Skin epidermis (tissue), 12 donors: ENCODE results near the gene CBLN2.

ENCODE experiments used
- H3K27ac ChIP-seq, 21 experiments: fragments of 200-600 bp; sonication (generic) in 11 of 21; one replicate each; pipeline ENCODE4 v1.5.0; 2020; ENCODE audit warnings: mild to moderate bottlenecking in 3 of 21, inconsistent platforms in 2 of 21, moderate library complexity in 2 of 21
- H3K4me3 ChIP-seq, 7 experiments: fragments of 200-600 bp; sonication (generic) in 2 of 7; one replicate each; pipeline ENCODE4 v1.5.0; 2020; ENCODE audit warnings: inconsistent platforms in 2 of 7, mild to moderate bottlenecking in 2 of 7, moderate library complexity in 1 of 7

Gene CBLN2

GRCh38 chr18:72544092-72544886, at the start of gene CBLN2:
Gene CBLN2, minus strand, starts transcription at chr18:72544342. Its CDS starts 2,182 bp downstream, at chr18:72542160.
- Histone ChIP-seq H3K4me3 (peak within 1 kb of the TSS in 4 of 7 experiments; percentile 3 to 30 (median 16)), H3K27ac (no peak within 1 kb of the TSS)

- H3K27ac ChIP-seq: no peak overlapping the region
- H3K4me3 ChIP-seq: no peak overlapping the region
These were observed 44.2 kb upstream of the CBLN2 start for GRCh38 chr18:72588360-72588759.

DNA sequence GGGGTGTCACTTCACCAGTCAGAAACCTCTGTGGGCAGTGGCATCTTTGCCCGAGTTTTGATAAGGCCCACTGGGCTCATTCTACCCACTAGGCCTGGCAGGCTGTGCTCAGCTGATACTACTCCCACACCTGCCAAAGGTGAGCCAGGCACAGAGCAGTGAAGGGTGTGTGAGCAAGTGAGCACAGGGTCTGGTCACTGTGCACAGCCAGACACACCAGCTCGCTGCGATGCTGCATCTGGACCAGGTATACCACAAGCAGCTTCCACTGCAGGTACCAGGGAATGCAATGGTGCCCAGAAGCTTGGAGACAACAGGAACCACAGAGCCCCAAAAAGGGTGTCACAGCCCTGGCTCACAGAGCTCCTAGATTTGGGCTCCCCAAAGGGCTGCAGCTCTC, 40.6 kb upstream of the CBLN2 start:
- Histone ChIP-seq H3K27ac (no peak overlapping the region), H3K4me3 (no peak overlapping the region)

GRCh38 chr18:72581976-72582375, 37.8 kb upstream of the CBLN2 start:
- no peak overlapping the region for H3K4me3 ChIP-seq
- no peak overlapping the region for H3K27ac ChIP-seq

- Histone ChIP-seq H3K4me3 (no peak overlapping the region), H3K27ac (no peak overlapping the region)
These were observed 28.8 kb upstream of the CBLN2 start for GRCh38 chr18:72572896-72573295.

DNA sequence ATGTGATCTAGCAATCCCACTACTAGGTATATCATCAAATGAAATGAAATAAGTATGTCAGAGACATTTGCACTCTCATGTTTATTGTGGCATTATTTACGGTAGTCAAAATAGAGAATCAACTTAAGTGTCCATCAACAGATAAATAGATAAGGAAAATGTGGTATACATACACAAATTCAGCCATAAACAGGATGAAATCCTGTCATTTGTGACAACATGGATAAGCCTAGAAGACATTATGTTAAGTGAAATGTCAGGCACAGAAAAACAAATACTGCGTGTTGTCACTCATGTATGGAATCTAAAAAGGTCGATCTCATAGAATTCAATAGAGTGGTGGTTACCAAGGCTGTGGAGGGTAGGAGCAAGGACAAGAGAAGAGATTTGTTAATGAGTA, 22.1 kb upstream of the CBLN2 start:
- Histone ChIP-seq H3K4me3 (no peak overlapping the region), H3K27ac (no peak overlapping the region)

- Histone ChIP-seq H3K4me3 (no peak overlapping the region), H3K27ac (no peak overlapping the region)
These were observed 11.8 kb upstream of the CBLN2 start for GRCh38 chr18:72555968-72556367.

DNA sequence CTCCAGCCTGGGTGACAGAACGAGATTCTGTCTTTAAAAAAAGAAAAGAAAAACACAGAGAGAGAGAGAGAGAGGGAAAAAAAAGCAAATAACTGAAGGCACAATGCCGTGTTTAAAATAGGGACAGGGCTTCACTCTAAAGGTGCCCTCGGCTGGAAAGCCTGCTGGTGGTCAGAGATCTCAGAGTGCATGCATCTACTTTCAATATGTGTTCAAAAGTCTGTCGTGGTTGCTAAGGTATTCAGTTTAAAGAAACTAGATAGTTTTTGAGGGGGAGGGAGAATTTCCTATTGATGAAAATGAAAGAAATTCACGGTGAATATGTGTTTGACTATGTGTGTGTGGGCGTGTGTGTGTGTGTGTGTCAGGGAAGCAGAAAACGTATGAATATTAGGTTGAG, 11.0 kb upstream of the CBLN2 start:
- Histone ChIP-seq H3K27ac (no peak overlapping the region), H3K4me3 (no peak overlapping the region)

- peak overlapping the region in 4 of 7 experiments; percentile 3 to 30 (median 16) for H3K4me3 ChIP-seq
These were observed 636 bp downstream of the CBLN2 start for GRCh38 chr18:72543357-72544055.

DNA sequence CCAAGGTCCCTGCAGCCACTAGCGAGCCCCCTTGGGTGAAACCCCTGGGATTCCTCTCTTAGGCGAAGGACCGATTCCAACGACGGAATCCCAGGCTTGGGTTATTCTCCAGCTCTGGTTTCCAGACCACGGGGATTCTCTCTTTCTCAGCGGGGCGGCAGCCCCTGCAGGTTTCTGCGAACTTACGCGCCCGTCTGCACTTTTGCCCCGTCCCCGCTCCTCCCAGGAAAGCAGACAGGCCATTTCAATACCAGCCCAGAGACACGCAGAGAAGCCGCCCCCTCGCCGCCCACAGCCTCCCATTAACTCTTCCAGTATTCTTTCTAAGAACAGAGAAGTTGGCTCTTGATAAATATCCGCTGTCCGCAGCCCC, 1.2 kb downstream of the CBLN2 start:
- no peak overlapping the region for H3K27ac ChIP-seq
- peak overlapping the region in 2 of 7 experiments; percentile 9 to 30 for H3K4me3 ChIP-seq

More at GRCh38 chr18:72543357-72544055, 636 bp downstream of the CBLN2 start:
- H3K27ac ChIP-seq: no peak overlapping the region

DNA sequence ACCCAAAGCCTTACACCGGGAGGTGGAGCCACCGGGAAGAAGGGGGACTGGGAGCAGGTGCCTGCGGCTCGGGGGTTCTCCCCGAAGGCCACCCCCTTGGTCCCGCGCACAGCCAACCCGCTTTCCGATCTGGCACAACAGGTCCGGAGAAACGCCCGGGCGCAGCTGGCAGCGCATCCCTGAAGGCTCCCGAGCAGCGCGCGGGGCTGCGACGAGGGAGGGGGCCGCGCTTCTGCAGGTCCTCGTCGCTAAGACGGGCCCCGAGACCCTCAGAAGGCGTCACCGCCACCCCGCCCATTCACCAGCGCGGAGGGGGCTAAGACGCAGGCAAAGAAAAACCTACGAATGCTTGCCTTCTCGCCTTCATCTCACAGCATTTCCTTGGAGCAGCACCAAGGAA, 1.8 kb downstream of the CBLN2 start:
- H3K4me3 ChIP-seq: peak overlapping the region in 1 of 7 experiments; percentile 17
- H3K27ac ChIP-seq: no peak overlapping the region

DNA sequence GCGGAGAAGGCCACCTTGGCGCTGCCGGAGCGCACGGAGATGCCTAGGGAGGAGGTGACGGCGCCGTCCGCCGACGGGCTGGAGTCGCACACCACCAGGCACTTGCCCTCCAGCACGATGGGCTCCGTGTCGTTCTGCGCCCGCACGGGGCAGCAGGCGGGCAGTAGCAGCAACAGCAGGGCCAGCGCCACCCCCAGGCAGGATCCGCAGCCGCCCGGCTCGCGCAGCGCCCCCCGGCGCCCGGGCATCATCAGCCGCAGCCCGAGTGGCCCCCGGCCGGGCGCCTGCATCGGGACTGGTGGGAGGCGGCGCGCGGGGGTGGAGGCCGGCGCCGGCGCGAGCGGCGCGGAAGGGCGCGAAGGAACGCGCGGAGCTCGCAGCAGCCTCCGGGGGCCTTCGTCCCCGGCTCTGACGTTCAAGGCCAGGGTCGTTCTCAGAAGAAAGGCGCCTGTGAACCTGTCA, 2.2 kb downstream of the CBLN2 start:
- Histone ChIP-seq H3K4me3 (peak overlapping the region in 1 of 7 experiments; percentile 17), H3K27ac (no peak overlapping the region)

DNA sequence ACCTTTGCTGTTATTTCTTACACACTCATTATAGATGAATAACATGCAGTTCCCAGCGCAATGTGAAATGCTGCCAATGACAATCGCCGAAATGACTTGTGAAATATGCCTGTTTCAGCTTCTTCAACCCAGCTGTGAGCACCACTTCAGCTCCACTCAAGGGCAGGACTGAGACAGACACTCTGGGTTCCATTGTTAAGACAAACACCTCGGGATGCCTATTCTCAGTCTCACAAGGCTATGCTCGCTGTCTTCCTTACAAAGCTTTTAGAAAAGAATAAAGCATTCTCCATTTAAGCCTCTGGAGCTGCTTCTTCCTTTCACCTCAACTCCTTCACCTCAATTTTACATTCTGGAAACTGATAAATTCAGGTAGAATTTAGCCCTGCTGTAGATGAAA, 4.2 kb downstream of the CBLN2 start:
- no peak overlapping the region for H3K27ac ChIP-seq
- no peak overlapping the region for H3K4me3 ChIP-seq

DNA sequence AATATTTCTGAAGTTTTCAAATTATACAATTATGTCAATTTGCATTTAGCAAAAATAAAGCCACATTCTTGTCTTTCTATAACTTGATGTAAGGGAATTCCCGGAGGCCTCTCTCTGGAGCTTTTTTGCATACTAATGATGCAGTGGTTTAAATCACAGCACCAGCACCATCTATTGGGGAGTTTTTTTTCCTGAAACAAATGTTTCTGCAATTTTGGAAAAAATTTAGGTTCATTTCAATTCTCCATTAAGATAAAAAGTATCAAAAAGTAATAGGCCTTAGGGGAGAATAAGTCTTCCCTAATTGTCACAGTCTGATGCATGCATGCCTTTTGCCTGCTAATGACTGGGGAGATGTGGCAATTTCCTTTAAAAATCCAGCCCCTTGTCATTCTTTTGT, 13.5 kb downstream of the CBLN2 start:
- Histone ChIP-seq H3K4me3 (no peak overlapping the region), H3K27ac (no peak overlapping the region)

DNA sequence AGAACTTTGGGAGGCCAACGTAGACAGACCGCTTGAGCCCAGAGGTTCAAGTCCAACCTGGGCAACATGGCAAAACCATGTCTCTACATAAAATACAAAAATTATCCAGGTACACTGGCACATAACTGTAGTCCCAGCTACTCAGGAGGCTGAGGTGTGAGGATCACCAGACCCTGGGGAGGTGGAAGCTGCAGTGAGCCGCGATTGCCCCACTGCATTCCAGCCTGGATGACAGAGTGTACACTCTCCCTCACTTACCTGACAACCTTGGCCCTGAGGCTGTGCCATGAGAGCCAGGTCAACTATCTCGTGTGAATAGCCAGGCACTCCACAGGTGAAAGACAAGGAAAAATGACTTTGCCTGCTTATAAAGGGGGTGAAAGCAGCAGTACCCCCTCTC, 39.3 kb downstream of the CBLN2 start:
- no peak overlapping the region for H3K4me3 ChIP-seq
- no peak overlapping the region for H3K27ac ChIP-seq

- no peak overlapping the region for H3K4me3 ChIP-seq
- H3K27ac ChIP-seq: no peak overlapping the region
These were observed 41.3 kb downstream of the CBLN2 start for GRCh38 chr18:72502671-72503431.

- no peak overlapping the region for H3K27ac ChIP-seq
- H3K4me3 ChIP-seq: no peak overlapping the region
These were observed 51.6 kb downstream of the CBLN2 start for GRCh38 chr18:72492497-72492896.
